ENCODE results near the gene PCDHGB7.
A peak's percentile ranks its signal among the peaks of the same experiment; 100 is the strongest.
"Not testable (repeated sequence)": the region's sequence is repeated elsewhere in the genome, so short reads cannot be mapped to it uniquely, and the experiment has no call there.

Gene PCDHGB7

GRCh38 chr5:141397756-141398551 is 19.5 kb upstream of the PCDHGB7 start, which contains the start of gene PCDHGB5:
Gene PCDHGB5 (plus strand): TSS chr5:141397947. CDS start chr5:141398128, 181 bp downstream.
- DNase-seq = not testable (repeated sequence)

GRCh38 chr5:141398608-141399007 is 18.9 kb upstream of the PCDHGB7 start:
- DNase-seq = no peak

- DNase-seq = no peak
Observed at GRCh38 chr5:141399555-141400258, 17.8 kb upstream of the PCDHGB7 start.

- peak; percentile 6 for DNase-seq
Observed at GRCh38 chr5:141402553-141403243, 14.8 kb upstream of the PCDHGB7 start, which contains the start of gene PCDHGA9. Gene PCDHGA9 (plus strand): TSS chr5:141402778. CDS start chr5:141402953, 175 bp downstream.

- DNase-seq = no peak
Observed at GRCh38 chr5:141403387-141403786, 14.1 kb upstream of the PCDHGB7 start.

- not testable (repeated sequence) for DNase-seq
Observed at GRCh38 chr5:141407790-141408505, 9.5 kb upstream of the PCDHGB7 start, which contains the start of gene PCDHGB6. Gene PCDHGB6 (plus strand): TSS chr5:141408021. CDS start chr5:141408203, 182 bp downstream.

- no peak for DNase-seq
Observed at GRCh38 chr5:141409598-141410306, 7.7 kb upstream of the PCDHGB7 start.

- DNase-seq = no peak
Observed at GRCh38 chr5:141411575-141411974, 5.9 kb upstream of the PCDHGB7 start.

GRCh38 chr5:141412854-141413539 is 4.5 kb upstream of the PCDHGB7 start, which contains the start of gene PCDHGA10:
Gene PCDHGA10 (plus strand): TSS chr5:141412987. CDS start chr5:141413176, 189 bp downstream.
- DNase-seq = peak; percentile 7

GRCh38 chr5:141413540-141414069 is 3.9 kb upstream of the PCDHGB7 start:
- no peak for DNase-seq

- DNase-seq = not testable (repeated sequence)
Observed at GRCh38 chr5:141414548-141415274, 2.8 kb upstream of the PCDHGB7 start.

- not testable (repeated sequence) for DNase-seq
Observed at GRCh38 chr5:141415275-141415618, 2.2 kb upstream of the PCDHGB7 start.

- DNase-seq = no peak
Observed at GRCh38 chr5:141419074-141419880, 1.8 kb downstream of the PCDHGB7 start.

- DNase-seq = no peak
Observed at GRCh38 chr5:141420855-141421488, 3.5 kb downstream of the PCDHGB7 start, which contains the start of gene PCDHGA11. Gene PCDHGA11 (plus strand): TSS chr5:141421051. CDS start chr5:141421228, 177 bp downstream.

- no peak for DNase-seq
Observed at GRCh38 chr5:141421489-141421855, 4.0 kb downstream of the PCDHGB7 start.

GRCh38 chr5:141422742-141423291 is 5.3 kb downstream of the PCDHGB7 start:
- no peak for DNase-seq

- DNase-seq = no peak
Observed at GRCh38 chr5:141427783-141428426, 10.4 kb downstream of the PCDHGB7 start.
